B cell (primary cell): ENCODE data around the gene TIMM17A. TPM values are rescaled to one million over a fixed set of nuclear protein-coding genes. Genes with fewer than 3 reads are reported as not detected.

Experiments used
- ATAC-seq: fragments of 200-7000 bp; cut with Tn5 transposase; one replicate; pipeline ENCODE4 v1.10.0; 2021; ENCODE audit warnings: low read depth, mild to moderate bottlenecking, moderate number of reproducible peaks, moderate library complexity
- CTCF ChIA-PET: fragments of 350-600 bp; sonication (Branson Sonifier 250); formaldehyde crosslinking; loops from one replicate; lab custom pipeline; 2021; ENCODE audit warnings: antibody characterized with exemption, inconsistent platforms; lab: Charles Lee
- POLR2A ChIA-PET: fragments of 350-600 bp; sonication (Branson Sonifier 250); formaldehyde crosslinking; loops from one replicate; lab custom pipeline; 2021; ENCODE audit warnings: antibody characterized with exemption; lab: Charles Lee
- DNase-seq: peaks from one replicate; pipeline ENCODE4 v3.0.0; 2013
- H2AFZ ChIP-seq: 2 replicates; pipeline ENCODE4 v1.6.1; 2012; ENCODE audit warnings: mild to moderate bottlenecking, low read depth, low read length; ENCODE audit not compliant: insufficient read depth, poor library complexity, severe bottlenecking
- H3K27ac ChIP-seq, 2 donors: 1 replicate in 1 of 2; 2 replicates in 1 of 2; pipeline ENCODE4 v1.5.1; 2012 to 2013; ENCODE audit warnings: low read length in 2 of 2, mild to moderate bottlenecking in 2 of 2, moderate library complexity in 1 of 2
- H3K27me3 ChIP-seq, 4 experiments: fragments of 200-600 bp in 1 of 4; sonication (generic) in 1 of 4; replicated peaks in 1 of 4; 1 replicate in 2 of 4; 2 replicates in 2 of 4; pipeline versions ENCODE4 v1.6.1 to v1.7.0; 2013 to 2016; ENCODE audit warnings: low read length in 3 of 4, mild to moderate bottlenecking in 2 of 4, mixed read lengths in 1 of 4, moderate library complexity in 1 of 4; ENCODE audit not compliant: insufficient read depth in 4 of 4, control insufficient read depth in 3 of 4; ENCODE audit errors: control extremely low read depth in 1 of 4
- H3K36me3 ChIP-seq, 2 experiments: replicated peaks in 1 of 2; 1 replicate in 1 of 2; 2 replicates in 1 of 2; pipeline versions ENCODE4 v1.6.1 to v1.7.1; 2013; ENCODE audit warnings: low read length in 1 of 2; ENCODE audit not compliant: insufficient read depth in 2 of 2, control insufficient read depth in 1 of 2; ENCODE audit errors: control extremely low read depth in 1 of 2, extremely low read depth in 1 of 2
- H3K4me1 ChIP-seq, 2 donors: fragments of 200-600 bp in 1 of 2; sonication (generic) in 1 of 2; 1 replicate in 1 of 2; 2 replicates in 1 of 2; pipeline versions ENCODE4 v1.5.1 to v1.6.1; 2013 to 2017; ENCODE audit warnings: low read length in 2 of 2; ENCODE audit not compliant: control insufficient read depth in 2 of 2, insufficient read depth in 2 of 2
- H3K4me2 ChIP-seq: replicated peaks from 2 replicates; pipeline ENCODE3; 2012; ENCODE audit warnings: mild to moderate bottlenecking, low read depth, low read length; ENCODE audit not compliant: poor library complexity, severe bottlenecking
- H3K4me3 ChIP-seq, 5 experiments: fragments of 200-600 bp in 1 of 5; sonication (generic) in 1 of 5; 1 replicate in 3 of 5; 2 replicates in 2 of 5; pipeline versions ENCODE4 v1.5.1 to v1.7.0; 2011 to 2016; ENCODE audit warnings: low read length in 4 of 5, mild to moderate bottlenecking in 4 of 5, low read depth in 2 of 5, control low read depth in 1 of 5, moderate library complexity in 1 of 5; ENCODE audit not compliant: insufficient read depth in 1 of 5; ENCODE audit errors: control extremely low read depth in 1 of 5, extremely low read depth in 1 of 5
- H3K79me2 ChIP-seq: fragments of 200-600 bp; sonication (generic); one replicate; pipeline ENCODE4 v1.6.0; 2016; ENCODE audit warnings: low read length; ENCODE audit not compliant: control insufficient read depth, insufficient read depth
- H3K9ac ChIP-seq: fragments of 200-600 bp; sonication (generic); 2 replicates; pipeline ENCODE4 v1.6.1; 2017; ENCODE audit warnings: mild to moderate bottlenecking, low read length, moderate library complexity
- H3K9me3 ChIP-seq, 3 donors: one replicate each; pipeline versions ENCODE4 v1.6.1 to v1.7.1; 2013; ENCODE audit warnings: low read length in 2 of 3; ENCODE audit not compliant: control insufficient read depth in 2 of 3, insufficient read depth in 1 of 3; ENCODE audit errors: control extremely low read depth in 1 of 3
- H4K20me1 ChIP-seq: 2 replicates; pipeline ENCODE4 v1.6.0; 2012; ENCODE audit warnings: mild to moderate bottlenecking, low read length; ENCODE audit not compliant: insufficient read depth, control insufficient read depth, poor library complexity, severe bottlenecking
- H3K27ac Mint-ChIP-seq: one replicate; pipeline ENCODE4 v1.8.0; 2021; ENCODE audit warnings: mixed read lengths
- H3K27me3 Mint-ChIP-seq: one replicate; pipeline ENCODE4 v1.8.0; 2021; ENCODE audit warnings: mixed read lengths
- H3K4me1 Mint-ChIP-seq: one replicate; pipeline ENCODE4 v1.8.0; 2021; ENCODE audit warnings: mixed read lengths
- H3K4me3 Mint-ChIP-seq: one replicate; pipeline ENCODE4 v1.8.0; 2021; ENCODE audit warnings: mixed read lengths
- H3K9me3 Mint-ChIP-seq: one replicate; pipeline ENCODE4 v1.8.0; 2022; ENCODE audit warnings: mixed read lengths; ENCODE audit not compliant: insufficient read depth
- EZH2 ChIP-seq: IDR thresholded peaks from 2 replicates; pipeline ENCODE4 v1.6.1; 2012; ENCODE audit warnings: borderline replicate concordance, low read depth, mild to moderate bottlenecking, moderate library complexity, low read length; ENCODE audit not compliant: insufficient read depth, poor library complexity, severe bottlenecking
- WGBS: methylation state at CpG from one replicate; pipeline ENCODE4 v1.1.5; 2013; ENCODE audit warnings: missing lambda C conversion rate; ENCODE audit not compliant: insufficient coverage; 5-methylcytosine and 5-hydroxymethylcytosine counted together
- intact Hi-C: fragments of 100-400 bp; cut with micrococcal nuclease; formaldehyde crosslinking; loops from one replicate; pipeline ENCODE4 v1.10.0; 2022
- polyA plus RNA-seq: library from polyadenylated mRNA; depleted of rRNA; stranded (reverse); fragments of >200 nt; gene quantifications from 2 replicates; pipeline ENCODE4 v1.2.3, GENCODE V29; 2012
- total RNA-seq, 2 donors: library from RNA; stranded (reverse); fragments of 120-200 nt in 1 of 2; gene quantifications; 1 replicate in 1 of 2; 2 replicates in 1 of 2; pipeline versions ENCODE4 v1.2.3 to v1.2.4, GENCODE V29; 2013 to 2022
- TF ChIP-seq, protein P1 (sequence below): fragments of 200-600 bp; IDR thresholded peaks from one replicate; pipeline ENCODE4 v1.8.0; 2022; ENCODE audit warnings: antibody characterized with exemption, mild to moderate bottlenecking

TIMM17A gene
- total and polyA plus RNA-seq, 2 donors (not counting 1 experiment from before 2014, with no cell fraction given): 13.7 to 31.5 TPM

DNA sequence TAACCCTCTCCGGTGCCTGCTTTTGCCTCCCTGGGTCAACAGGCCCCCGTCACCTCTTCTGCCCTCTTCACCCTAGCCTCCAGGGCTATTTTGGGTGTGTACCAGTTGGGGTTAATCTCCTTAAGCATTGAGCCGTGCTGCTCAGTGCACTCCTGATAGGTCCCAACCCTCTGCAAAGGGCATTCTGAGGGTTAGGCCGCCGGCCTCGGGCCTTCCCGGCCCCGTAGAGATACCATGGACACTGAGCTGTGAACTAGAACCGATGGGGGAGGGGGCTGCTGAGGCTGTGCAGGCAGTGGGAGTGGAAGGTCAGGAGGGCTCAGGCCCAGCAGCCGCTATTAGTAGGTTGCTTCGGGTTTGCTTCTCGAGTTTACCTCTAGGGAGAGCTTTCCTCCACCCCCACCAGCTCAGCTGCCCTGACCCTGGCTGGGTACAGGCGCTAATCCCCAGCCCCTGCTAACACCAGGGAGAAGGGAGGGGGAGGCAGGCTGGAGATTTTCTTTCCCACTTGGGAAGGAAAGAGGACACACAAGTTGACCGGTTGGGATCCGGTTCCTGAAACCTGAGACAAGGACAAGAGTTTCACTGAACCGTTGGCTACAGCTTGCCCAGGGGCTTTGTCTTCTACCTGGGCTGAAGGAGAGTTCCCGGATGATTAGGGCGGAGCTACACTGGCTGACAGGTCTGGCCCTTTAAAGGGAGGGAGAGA lies 13.7 kb upstream of the TIMM17A start:
- Histone ChIP-seq H2AFZ (no peak overlapping the region), H3K9me3 (peaks cover 0 to 6% (median 0%) of the 10 kb centered on the region in 3 donors), H3K4me1 (peaks cover 7% of the 10 kb centered on the region in 2 donors), H3K9ac (no peak overlapping the region), H3K27me3 (peaks cover 0 to 37% (median 22%) of the 10 kb centered on the region in 4 experiments), H3K4me2 (no peak overlapping the region), H3K36me3 (no peaks in the 10 kb centered on the region), H3K79me2 (no peaks in the 10 kb centered on the region), H3K4me3 (no peak overlapping the region), H3K27ac (no peak overlapping the region), H4K20me1 (no peaks in the 10 kb centered on the region)
- TF ChIP-seq, protein P1, sequence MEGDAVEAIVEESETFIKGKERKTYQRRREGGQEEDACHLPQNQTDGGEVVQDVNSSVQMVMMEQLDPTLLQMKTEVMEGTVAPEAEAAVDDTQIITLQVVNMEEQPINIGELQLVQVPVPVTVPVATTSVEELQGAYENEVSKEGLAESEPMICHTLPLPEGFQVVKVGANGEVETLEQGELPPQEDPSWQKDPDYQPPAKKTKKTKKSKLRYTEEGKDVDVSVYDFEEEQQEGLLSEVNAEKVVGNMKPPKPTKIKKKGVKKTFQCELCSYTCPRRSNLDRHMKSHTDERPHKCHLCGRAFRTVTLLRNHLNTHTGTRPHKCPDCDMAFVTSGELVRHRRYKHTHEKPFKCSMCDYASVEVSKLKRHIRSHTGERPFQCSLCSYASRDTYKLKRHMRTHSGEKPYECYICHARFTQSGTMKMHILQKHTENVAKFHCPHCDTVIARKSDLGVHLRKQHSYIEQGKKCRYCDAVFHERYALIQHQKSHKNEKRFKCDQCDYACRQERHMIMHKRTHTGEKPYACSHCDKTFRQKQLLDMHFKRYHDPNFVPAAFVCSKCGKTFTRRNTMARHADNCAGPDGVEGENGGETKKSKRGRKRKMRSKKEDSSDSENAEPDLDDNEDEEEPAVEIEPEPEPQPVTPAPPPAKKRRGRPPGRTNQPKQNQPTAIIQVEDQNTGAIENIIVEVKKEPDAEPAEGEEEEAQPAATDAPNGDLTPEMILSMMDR: no peak
- no peak for TF ChIP-seq EZH2
- Mint-ChIP-seq H3K9me3 (no peaks in the 10 kb centered on the region), H3K27me3 (peaks cover 44% of the 10 kb centered on the region), H3K4me3 (no peak overlapping the region), H3K27ac (no peak overlapping the region), H3K4me1 (peaks cover 7% of the 10 kb centered on the region)
- 91% methylated on average over 12 of the region's 18 CpGs for WGBS
- DNase-seq (no peak), ATAC-seq (no peak)
- CTCF ChIA-PET: no interaction called here
- intact Hi-C loops: no loop called here
- POLR2A ChIA-PET: no interaction called here

DNA sequence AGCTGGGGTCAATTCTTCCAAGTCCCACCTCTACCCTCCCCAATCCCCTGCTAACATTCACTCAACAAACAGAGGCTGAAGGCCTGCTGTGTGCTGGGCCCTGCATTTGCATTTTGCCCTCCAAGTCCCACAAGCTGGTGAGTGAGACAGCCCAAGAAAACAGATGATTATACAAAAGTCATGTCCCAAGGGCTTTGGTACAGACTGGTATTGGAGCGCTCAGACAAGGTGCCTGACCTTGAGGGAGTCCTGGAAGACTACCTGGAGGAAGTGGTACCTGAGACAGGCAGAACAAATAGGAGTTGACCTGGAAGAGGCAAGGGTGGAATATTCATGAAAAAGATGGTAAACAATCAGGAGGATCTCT lies 13.2 kb upstream of the TIMM17A start:
- CTCF ChIA-PET: no interaction called here
- POLR2A ChIA-PET: interaction anchor here (0.6 kb wide), 1 partner anchor 13 kb away, joined by 6 read pairs; no protein-coding TSS in a partner anchor
- ATAC-seq (no peak), DNase-seq (no peak)
- H4K20me1 ChIP-seq: no peaks in the 10 kb centered on the region
- H3K9me3 ChIP-seq: peaks cover 0 to 6% (median 0%) of the 10 kb centered on the region in 3 donors
- Mint-ChIP-seq H3K4me3 (no peak overlapping the region), H3K9me3 (no peaks in the 10 kb centered on the region), H3K27ac (no peak overlapping the region), H3K27me3 (peaks cover 49% of the 10 kb centered on the region), H3K4me1 (peaks cover 11% of the 10 kb centered on the region)
- intact Hi-C loops: no loop called here
- H2AFZ ChIP-seq: no peak overlapping the region
- WGBS: 69% methylated on average over 1 of the region's 1 CpG
- H3K27me3 ChIP-seq: peaks cover 0 to 43% (median 27%) of the 10 kb centered on the region in 4 experiments
- TF ChIP-seq, protein P1: no peak
- no peak for TF ChIP-seq EZH2
- no peaks in the 10 kb centered on the region for H3K36me3 ChIP-seq
- no peaks in the 10 kb centered on the region for H3K79me2 ChIP-seq
- H3K4me1 ChIP-seq: peaks cover 10 to 11% of the 10 kb centered on the region in 2 donors
- H3K9ac ChIP-seq: no peak overlapping the region
- no peak overlapping the region for H3K4me2 ChIP-seq
- H3K27ac ChIP-seq: no peak overlapping the region
- no peak overlapping the region for H3K4me3 ChIP-seq
